GM12875 (cell line): Measurements from ENCODE around the gene SPRR2D.

Experiments used
- H3K4me3 ChIP-seq: one replicate; pipeline ENCODE4 v1.5.1; 2011; ENCODE audit warnings: low read depth, low read length, control low read depth
- CTCF ChIP-seq: IDR thresholded peaks from 2 replicates; pipeline ENCODE4 v1.5.1; 2011; ENCODE audit warnings: low read depth, mild to moderate bottlenecking, control low read depth, inconsistent platforms, low read length, moderate library complexity, borderline replicate concordance; ENCODE audit not compliant: insufficient read depth

The SPRR2D gene

GRCh38 chr1:152993186-152993585, 47.7 kb downstream of the SPRR2D start:
- TF ChIP-seq CTCF, result no peak
- no peak overlapping the region for H3K4me3 ChIP-seq
